Hematopoietic multipotent progenitor cell treated with erythropoietin and hydrocortisone succinate and interleukin-3 and kit ligand, for 17 days (in vitro differentiated cells): ENCODE data around the gene FUT6.
"Not testable (repeated sequence)": the region's sequence is repeated elsewhere in the genome, so short reads cannot be mapped to it uniquely, and the experiment has no call there.

Experiments used
- DNase-seq: peaks from one replicate; pipeline ENCODE4 v3.0.0-alpha.2; 2015; ENCODE audit warnings: low spot score

Gene FUT6

GRCh38 chr19:5785423-5785822 is 54.1 kb downstream of the FUT6 start:
- no peak for DNase-seq

- no peak for DNase-seq
Observed at GRCh38 chr19:5784581-5785147, 54.8 kb downstream of the FUT6 start, which contains the start of gene PRR22. PRR22 (minus strand) TSS chr19:5784746; CDS start chr19:5784660, 86 bp downstream.

GRCh38 chr19:5782945-5783919 is 56.3 kb downstream of the FUT6 start:
- no peak for DNase-seq

GRCh38 chr19:5782322-5782721 is 57.2 kb downstream of the FUT6 start:
- DNase-seq: no peak

GRCh38 chr19:5780916-5781315 is 58.6 kb downstream of the FUT6 start:
- not testable (repeated sequence) for DNase-seq
